Cardiac fibroblast (primary cell): Measurements from ENCODE around the gene MSI2.

Experiments
- DNase-seq, 2 donors: peaks; one replicate each; pipeline versions ENCODE4 v3.0.0 to v3.0.0-alpha.2; 2010; ENCODE audit warnings: low read depth in 2 of 2
- H3K4me3 ChIP-seq, 2 donors: replicated peaks in 1 of 2; 1 replicate in 1 of 2; 2 replicates in 1 of 2; pipeline ENCODE4 v1.5.1; 2011; ENCODE audit warnings: low read depth in 2 of 2, low read length in 2 of 2, mild to moderate bottlenecking in 2 of 2, moderate library complexity in 1 of 2
- CTCF ChIP-seq: IDR thresholded peaks from one replicate; pipeline ENCODE4 v1.5.1; 2011; ENCODE audit warnings: low read depth, mild to moderate bottlenecking, low read length, inconsistent platforms

MSI2 gene

GRCh38 chr17:57234061-57234738 is 22.1 kb upstream of the MSI2 start:
- DNase-seq: no peak
- no peak overlapping the region for H3K4me3 ChIP-seq
- no peak for TF ChIP-seq CTCF

GRCh38 chr17:57234739-57235092 is 21.6 kb upstream of the MSI2 start:
- no peak for DNase-seq
- no peak overlapping the region for H3K4me3 ChIP-seq
- TF ChIP-seq CTCF: no peak

GRCh38 chr17:57235124-57235523 is 21.2 kb upstream of the MSI2 start:
- DNase-seq: no peak
- TF ChIP-seq CTCF: no peak
- no peak overlapping the region for H3K4me3 ChIP-seq

GRCh38 chr17:57236686-57237299 is 19.5 kb upstream of the MSI2 start:
- DNase-seq: no peak
- no peak overlapping the region for H3K4me3 ChIP-seq
- TF ChIP-seq CTCF: no peak

- H3K4me3 ChIP-seq: no peak overlapping the region
- TF ChIP-seq CTCF: no peak
- no peak for DNase-seq
Measured at GRCh38 chr17:57240648-57241047, 15.7 kb upstream of the MSI2 start.

GRCh38 chr17:57242148-57242547 is 14.2 kb upstream of the MSI2 start:
- H3K4me3 ChIP-seq: no peak overlapping the region
- DNase-seq: peak in 1 of 2 donors; percentile 8
- TF ChIP-seq CTCF: no peak
